Esophagus muscularis mucosa (tissue), 3 donors: ENCODE data around the gene RBFOX2.

Experiments
- POLR2A ChIP-seq: fragments of 450-650 bp; IDR thresholded peaks from one replicate; pipeline ENCODE4 v1.6.1; 2017; ENCODE audit warnings: antibody characterized with exemption, moderate library complexity, mild to moderate bottlenecking, low read depth
- TF ChIP-seq, protein P1 (sequence below), 3 experiments: fragments of 200-600 bp in 2 of 3; fragments of 450-650 bp in 1 of 3; sonication (generic) in 2 of 3; IDR thresholded peaks; one replicate each; pipeline ENCODE4 v1.5.1; 2017 to 2019; ENCODE audit warnings: antibody characterized with exemption in 3 of 3, mild to moderate bottlenecking in 2 of 3, moderate library complexity in 1 of 3

DNA sequence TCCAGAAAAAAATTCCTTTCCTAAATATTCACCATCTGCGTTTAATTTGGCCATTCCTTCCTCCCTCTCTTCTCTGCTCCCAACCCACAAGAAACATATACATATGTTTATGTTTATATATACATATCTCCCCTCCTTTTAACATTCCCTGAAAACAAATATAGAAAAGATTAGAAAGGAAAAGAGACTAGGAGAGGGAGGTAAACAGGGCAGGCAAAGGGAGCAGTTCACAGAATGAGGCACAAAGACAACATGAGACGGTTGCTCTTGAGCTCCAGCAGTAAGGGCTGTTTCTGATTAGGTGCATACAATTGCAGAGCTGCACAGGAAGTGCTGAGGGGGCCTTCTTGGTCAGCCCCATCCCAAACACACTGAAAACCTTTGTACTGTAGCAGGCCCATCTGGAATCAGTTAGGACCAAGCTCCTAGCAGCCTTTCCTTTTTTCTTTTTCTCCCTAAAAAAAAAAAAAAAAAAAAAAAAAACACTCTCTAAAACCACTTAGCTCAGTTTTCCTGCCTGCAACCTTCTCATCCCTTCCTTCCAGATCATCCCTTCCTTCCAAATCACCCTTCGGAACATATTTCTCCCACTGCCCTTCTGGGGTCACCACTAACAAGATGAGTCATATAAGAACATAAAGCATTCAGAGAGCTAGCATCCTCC, 57.0 kb downstream of the RBFOX2 start:
- no peak for TF ChIP-seq POLR2A
- TF ChIP-seq, protein P1, sequence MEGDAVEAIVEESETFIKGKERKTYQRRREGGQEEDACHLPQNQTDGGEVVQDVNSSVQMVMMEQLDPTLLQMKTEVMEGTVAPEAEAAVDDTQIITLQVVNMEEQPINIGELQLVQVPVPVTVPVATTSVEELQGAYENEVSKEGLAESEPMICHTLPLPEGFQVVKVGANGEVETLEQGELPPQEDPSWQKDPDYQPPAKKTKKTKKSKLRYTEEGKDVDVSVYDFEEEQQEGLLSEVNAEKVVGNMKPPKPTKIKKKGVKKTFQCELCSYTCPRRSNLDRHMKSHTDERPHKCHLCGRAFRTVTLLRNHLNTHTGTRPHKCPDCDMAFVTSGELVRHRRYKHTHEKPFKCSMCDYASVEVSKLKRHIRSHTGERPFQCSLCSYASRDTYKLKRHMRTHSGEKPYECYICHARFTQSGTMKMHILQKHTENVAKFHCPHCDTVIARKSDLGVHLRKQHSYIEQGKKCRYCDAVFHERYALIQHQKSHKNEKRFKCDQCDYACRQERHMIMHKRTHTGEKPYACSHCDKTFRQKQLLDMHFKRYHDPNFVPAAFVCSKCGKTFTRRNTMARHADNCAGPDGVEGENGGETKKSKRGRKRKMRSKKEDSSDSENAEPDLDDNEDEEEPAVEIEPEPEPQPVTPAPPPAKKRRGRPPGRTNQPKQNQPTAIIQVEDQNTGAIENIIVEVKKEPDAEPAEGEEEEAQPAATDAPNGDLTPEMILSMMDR (IDR thresholded peaks at IDR 0.05), result no peak
